Calu3 (cell line): ENCODE results near the gene SPATA24. TPM values are rescaled to one million over a fixed set of nuclear protein-coding genes. Genes with fewer than 3 reads are reported as not detected.
"Not testable (repeated sequence)": the region's sequence is repeated elsewhere in the genome, so short reads cannot be mapped to it uniquely, and the experiment has no call there.

Source experiments
- BruUV-seq: library from RNA; stranded (reverse); fragments of 400-500 nt; replicated peaks from 2 replicates; lab custom pipeline; 2021; lab: Mats Ljungman, UMichigan
- CTCF ChIA-PET: fragments of 300-600 bp; sonication (Branson Sonifier 250); formaldehyde crosslinking; loops from one replicate; lab custom pipeline; 2022; ENCODE audit warnings: antibody characterized with exemption; lab: Charles Lee
- DNase-seq: peaks from one replicate; pipeline ENCODE4 v3.0.0; 2022
- H3K27ac Mint-ChIP-seq: one replicate; pipeline ENCODE4 v1.8.0; 2022; ENCODE audit warnings: mixed read lengths; ENCODE audit not compliant: unreplicated experiment
- H3K27me3 Mint-ChIP-seq: one replicate; pipeline ENCODE4 v1.8.0; 2022; ENCODE audit warnings: mixed read lengths; ENCODE audit not compliant: unreplicated experiment
- H3K36me3 Mint-ChIP-seq: one replicate; pipeline ENCODE4 v1.8.0; 2022; ENCODE audit warnings: mild to moderate bottlenecking, moderate library complexity, mixed read lengths; ENCODE audit not compliant: insufficient read depth, unreplicated experiment
- H3K4me1 Mint-ChIP-seq: one replicate; pipeline ENCODE4 v1.8.0; 2022; ENCODE audit warnings: mild to moderate bottlenecking, low read depth, mixed read lengths; ENCODE audit not compliant: unreplicated experiment
- H3K4me3 Mint-ChIP-seq: one replicate; pipeline ENCODE4 v1.8.0; 2022; ENCODE audit warnings: mild to moderate bottlenecking, low read depth, moderate library complexity, mixed read lengths; ENCODE audit not compliant: unreplicated experiment
- H3K9me3 Mint-ChIP-seq: one replicate; pipeline ENCODE4 v1.8.0; 2022; ENCODE audit warnings: low read depth, mixed read lengths; ENCODE audit not compliant: unreplicated experiment
- CTCF ChIP-seq: fragments of 200-600 bp; IDR thresholded peaks from one replicate; pipeline ENCODE4 v1.8.0; 2022; ENCODE audit warnings: antibody characterized with exemption; ENCODE audit not compliant: unreplicated experiment
- intact Hi-C: fragments of 100-400 bp; cut with micrococcal nuclease; formaldehyde crosslinking; loops from one replicate; pipeline ENCODE4 v1.10.0; 2022; ENCODE audit not compliant: unreplicated experiment
- total RNA-seq: library from RNA; stranded (reverse); gene quantifications from 2 replicates; pipeline ENCODE4 v1.2.3, GENCODE V29; 2022

The SPATA24 gene
- total RNA-seq, 1 experiment from 2014 or later: 6.8 TPM

GRCh38 chr5:139446956-139447779 is 43.3 kb upstream of the SPATA24 start:
- Mint-ChIP-seq H3K27me3 (peaks cover 56% of the 10 kb centered on the region), H3K4me3 (no peak overlapping the region), H3K36me3 (no peaks in the 10 kb centered on the region), H3K4me1 (no peaks in the 10 kb centered on the region), H3K27ac (no peak overlapping the region), H3K9me3 (no peaks in the 10 kb centered on the region)
- DNase-seq: no peak
- BruUV-seq: no TSS peak
- CTCF ChIA-PET: interaction anchor here (0.6 kb wide), 1 partner anchor 45 kb away, joined by 6 read pairs; no protein-coding TSS in a partner anchor
- intact Hi-C loops: no loop called here
- TF ChIP-seq CTCF: no peak

GRCh38 chr5:139445325-139446170 is 41.7 kb upstream of the SPATA24 start:
- Mint-ChIP-seq H3K36me3 (no peaks in the 10 kb centered on the region), H3K4me3 (no peak overlapping the region), H3K27ac (no peak overlapping the region), H3K4me1 (no peaks in the 10 kb centered on the region), H3K27me3 (peaks cover 62% of the 10 kb centered on the region), H3K9me3 (no peaks in the 10 kb centered on the region)
- no peak for TF ChIP-seq CTCF
- intact Hi-C loops: no loop called here
- no TSS peak for BruUV-seq
- DNase-seq: no peak
- CTCF ChIA-PET: interaction anchor here (0.7 to 1.0 kb wide), 2 partner anchors 25 to 124 kb away, joined by 3 read pairs; no protein-coding TSS in a partner anchor

GRCh38 chr5:139443831-139444453 is 40.1 kb upstream of the SPATA24 start:
- Mint-ChIP-seq H3K9me3 (no peaks in the 10 kb centered on the region), H3K36me3 (peaks cover 8% of the 10 kb centered on the region), H3K27me3 (peaks cover 58% of the 10 kb centered on the region), H3K4me1 (peaks cover 11% of the 10 kb centered on the region), H3K27ac (no peak overlapping the region), H3K4me3 (no peak overlapping the region)
- intact Hi-C loops: no loop called here
- DNase-seq: no peak
- TF ChIP-seq CTCF: no peak
- CTCF ChIA-PET: no interaction called here
- no TSS peak for BruUV-seq

- DNase-seq, intact Hi-C loops, BruUV-seq, H3K27ac Mint-ChIP-seq, H3K9me3 Mint-ChIP-seq: not testable (repeated sequence)
- peaks cover 18% of the 10 kb centered on the region for H3K4me1 Mint-ChIP-seq
- peaks cover 23% of the 10 kb centered on the region for H3K27me3 Mint-ChIP-seq
- peaks cover 11% of the 10 kb centered on the region for H3K36me3 Mint-ChIP-seq
- peak overlapping the region; percentile 93 for H3K4me3 Mint-ChIP-seq
- CTCF ChIA-PET: interaction anchor here (0.6 kb wide), 1 partner anchor 1021 kb away, joined by 3 read pairs; no protein-coding TSS in a partner anchor
Observed at GRCh38 chr5:139440416-139440815, 36.5 kb upstream of the SPATA24 start.
